ENCODE results near the gene WDR77. TPM values are rescaled to one million over a fixed set of nuclear protein-coding genes. Genes with fewer than 3 reads are reported as not detected.

The WDR77 gene
- total RNA-seq, 1 donor from 2014 or later = 25.6 TPM

GRCh38 chr1:111439461-111440351 is 9.3 kb downstream of the WDR77 start:
- DNase-seq (ENCODE audit: low spot score) = no peak

GRCh38 chr1:111436726-111437125 is 12.3 kb downstream of the WDR77 start:
- no peak for DNase-seq (ENCODE audit: low spot score)

GRCh38 chr1:111424281-111424680 is 24.8 kb downstream of the WDR77 start:
- no peak for DNase-seq (ENCODE audit: low spot score)

- DNase-seq (ENCODE audit: low spot score) = peak; percentile 81
Observed at GRCh38 chr1:111422546-111423391, 26.3 kb downstream of the WDR77 start.

GRCh38 chr1:111420377-111420776 is 28.7 kb downstream of the WDR77 start:
- no peak for DNase-seq (ENCODE audit: low spot score)

GRCh38 chr1:111419037-111419436 is 30.0 kb downstream of the WDR77 start:
- no peak for DNase-seq (ENCODE audit: low spot score)

GRCh38 chr1:111417755-111418154 is 31.3 kb downstream of the WDR77 start:
- DNase-seq (ENCODE audit: low spot score) = no peak

- no peak for DNase-seq (ENCODE audit: low spot score)
Observed at GRCh38 chr1:111415461-111415860, 33.6 kb downstream of the WDR77 start.

GRCh38 chr1:111414756-111415155 is 34.3 kb downstream of the WDR77 start:
- no peak for DNase-seq (ENCODE audit: low spot score)

- DNase-seq (ENCODE audit: low spot score) = no peak
Observed at GRCh38 chr1:111412839-111413238, 36.2 kb downstream of the WDR77 start.

GRCh38 chr1:111407301-111407700 is 41.8 kb downstream of the WDR77 start:
- DNase-seq (ENCODE audit: low spot score) = no peak

GRCh38 chr1:111406321-111406768 is 42.7 kb downstream of the WDR77 start:
- DNase-seq (ENCODE audit: low spot score) = peak; percentile 88

GRCh38 chr1:111404588-111404987 is 44.5 kb downstream of the WDR77 start:
- DNase-seq (ENCODE audit: low spot score) = no peak

- no peak for DNase-seq (ENCODE audit: low spot score)
Observed at GRCh38 chr1:111402083-111402482, 47.0 kb downstream of the WDR77 start.

- DNase-seq (ENCODE audit: low spot score) = peak; percentile 60
Observed at GRCh38 chr1:111399792-111400610, 49.1 kb downstream of the WDR77 start.

- no peak for DNase-seq (ENCODE audit: low spot score)
Observed at GRCh38 chr1:111392460-111392945, 56.6 kb downstream of the WDR77 start.

GRCh38 chr1:111392042-111392441 is 57.0 kb downstream of the WDR77 start:
- no peak for DNase-seq (ENCODE audit: low spot score)

Data from mucosa of gallbladder (tissue), 1 donor.